NCI-H345 treated with DMSO at 0.1 percent for 48 hours (cell line): ENCODE results near the gene COL4A6.
A peak's percentile ranks its signal among the peaks of the same experiment; 100 is the strongest.

Source experiments
- DNase-seq: peaks from one replicate; lab custom pipeline; 2025; ENCODE audit not compliant: unreplicated experiment; lab: John Stamatoyannopoulos, UW

COL4A6 gene

GRCh38 chrX:108275732-108276131 is 162.5 kb downstream of the COL4A6 start:
- DNase-seq = no peak

DNA sequence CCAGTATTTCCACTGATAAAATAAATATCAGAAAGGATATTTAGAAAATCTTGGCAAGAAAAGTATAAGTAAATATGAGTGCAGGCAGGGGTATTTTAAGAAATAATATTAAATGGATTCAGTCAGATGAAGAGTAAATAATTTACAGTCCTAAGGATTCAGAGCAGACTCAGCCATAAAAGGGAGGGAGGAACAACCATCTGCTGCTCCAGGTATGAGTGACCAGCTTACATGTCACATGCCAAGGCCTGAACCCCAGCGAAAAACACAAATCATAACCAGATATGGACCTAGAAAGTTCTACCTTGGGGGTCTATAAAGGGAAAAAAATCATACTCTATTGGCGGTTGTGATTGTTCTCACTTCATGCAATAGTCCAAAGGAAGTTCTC is 166.8 kb downstream of the COL4A6 start:
- DNase-seq = no peak

DNA sequence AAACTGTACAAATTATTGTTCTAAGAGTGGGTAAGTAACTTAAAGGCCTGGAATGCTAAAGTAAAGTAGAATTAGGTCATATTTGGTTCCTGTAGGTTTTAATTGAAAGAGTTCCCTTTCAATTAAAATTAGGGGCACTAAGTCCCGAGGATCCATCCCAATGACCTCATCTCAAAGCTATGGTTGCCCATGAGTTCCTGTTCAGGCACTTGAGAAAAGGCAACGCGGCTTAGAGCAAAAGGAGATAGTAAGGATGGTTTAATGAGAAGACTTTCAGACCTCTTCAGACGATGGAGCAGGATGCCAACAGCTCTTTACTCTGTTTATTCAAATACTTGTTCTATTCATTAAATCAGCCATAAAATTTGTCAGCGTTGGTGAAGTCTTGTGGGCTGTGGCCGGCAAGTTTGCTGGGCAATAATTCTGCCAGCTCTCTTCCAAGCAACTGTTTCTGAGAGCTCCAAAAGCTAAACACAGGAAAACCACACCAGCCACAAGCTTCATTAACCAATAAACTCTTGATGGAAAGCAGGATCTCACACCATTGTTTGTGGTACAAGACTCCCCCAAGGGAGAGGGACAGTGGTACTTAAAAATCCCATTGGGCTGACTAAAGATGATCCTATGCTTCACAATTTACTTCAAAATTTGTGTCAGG is 167.4 kb downstream of the COL4A6 start:
- DNase-seq = no peak

DNA sequence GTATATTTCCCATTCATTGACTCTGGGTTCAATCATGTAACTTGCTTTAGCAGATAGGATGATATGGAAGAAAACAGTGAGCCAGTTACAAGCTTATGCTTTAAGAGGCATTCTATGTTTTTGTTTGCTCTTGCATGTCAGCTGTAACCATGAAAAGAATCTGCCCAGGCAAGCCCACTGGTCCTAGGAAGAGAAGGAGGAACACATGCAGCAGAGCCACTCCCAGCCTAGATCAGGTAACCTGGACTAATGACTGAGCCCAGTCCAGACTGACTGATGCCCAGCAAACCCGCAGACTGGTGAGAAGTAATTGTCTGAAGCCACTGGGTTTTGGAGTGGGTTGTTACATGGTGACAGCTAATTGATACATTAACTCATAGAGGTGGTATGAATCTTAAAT is 167.9 kb downstream of the COL4A6 start:
- peak; percentile 60 for DNase-seq

GRCh38 chrX:108268434-108269080 is 169.7 kb downstream of the COL4A6 start:
- no peak for DNase-seq

- DNase-seq = no peak
Observed at GRCh38 chrX:108267557-108267956, 170.7 kb downstream of the COL4A6 start.

GRCh38 chrX:108264376-108264775 is 173.8 kb downstream of the COL4A6 start:
- no peak for DNase-seq

GRCh38 chrX:108261549-108262203 is 176.5 kb downstream of the COL4A6 start:
- no peak for DNase-seq

DNA sequence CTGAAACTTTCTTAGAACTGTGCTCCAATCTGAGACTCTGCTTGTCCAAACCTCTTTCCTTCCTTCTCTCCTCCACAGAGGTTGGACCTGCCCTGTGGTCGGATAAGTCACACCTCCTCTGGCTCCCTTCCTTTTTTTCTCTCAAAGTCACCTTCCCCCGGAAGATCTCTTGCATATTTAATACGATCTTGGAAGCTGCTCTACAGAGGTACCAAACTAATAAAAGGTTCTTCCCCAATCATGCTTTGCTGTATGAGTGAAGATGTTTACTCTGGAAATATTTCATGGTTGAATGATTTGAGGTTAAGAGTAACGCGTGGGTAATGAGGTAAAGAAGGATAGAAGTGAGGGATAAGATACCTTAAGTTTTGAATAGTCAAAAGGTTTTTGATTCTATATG is 180.7 kb downstream of the COL4A6 start:
- DNase-seq = no peak

- no peak for DNase-seq
Observed at GRCh38 chrX:108254636-108255035, 183.6 kb downstream of the COL4A6 start.

DNA sequence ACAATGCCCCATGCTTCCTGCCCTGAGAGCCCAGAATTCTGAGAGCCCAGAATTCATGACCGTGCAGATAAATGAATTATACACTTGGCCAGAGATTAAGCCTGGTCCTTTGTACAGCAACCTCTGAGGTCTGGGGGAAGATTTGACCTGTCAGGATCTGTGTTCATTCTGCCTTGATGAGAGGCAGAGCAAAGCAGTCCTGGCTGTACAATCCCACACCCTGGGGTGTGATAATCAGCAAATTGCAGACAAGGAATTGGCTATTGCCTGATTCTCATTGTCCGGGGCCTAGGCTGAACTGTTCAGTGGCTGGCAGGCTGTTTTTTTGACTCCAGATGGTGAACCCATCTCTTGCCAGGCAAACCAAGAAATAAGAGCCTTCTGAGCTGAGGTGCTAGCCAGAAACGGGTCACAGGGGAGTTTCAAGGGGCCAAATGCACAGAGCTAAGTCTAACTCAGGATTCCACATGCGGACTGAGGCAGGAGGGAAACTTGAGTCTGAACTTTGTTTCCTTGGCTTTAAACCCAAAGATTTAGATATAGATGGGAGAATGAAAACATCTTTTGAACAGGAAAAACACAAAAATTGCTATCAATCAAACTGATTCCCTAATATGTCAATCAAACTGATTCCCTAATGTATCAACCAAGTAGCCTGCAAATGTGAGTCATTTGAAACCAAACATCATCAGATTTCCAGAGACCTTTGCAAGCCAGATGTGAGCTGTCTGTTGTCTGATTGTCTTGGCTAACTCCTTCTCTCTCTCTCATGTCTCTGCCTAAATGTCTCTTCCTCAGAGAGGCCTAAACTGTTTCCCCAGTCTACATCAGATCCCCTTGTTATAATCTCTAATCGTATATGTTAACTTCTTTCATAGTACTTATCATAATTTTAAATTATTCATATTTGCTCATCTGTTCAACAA is 187.3 kb downstream of the COL4A6 start:
- no peak for DNase-seq

DNA sequence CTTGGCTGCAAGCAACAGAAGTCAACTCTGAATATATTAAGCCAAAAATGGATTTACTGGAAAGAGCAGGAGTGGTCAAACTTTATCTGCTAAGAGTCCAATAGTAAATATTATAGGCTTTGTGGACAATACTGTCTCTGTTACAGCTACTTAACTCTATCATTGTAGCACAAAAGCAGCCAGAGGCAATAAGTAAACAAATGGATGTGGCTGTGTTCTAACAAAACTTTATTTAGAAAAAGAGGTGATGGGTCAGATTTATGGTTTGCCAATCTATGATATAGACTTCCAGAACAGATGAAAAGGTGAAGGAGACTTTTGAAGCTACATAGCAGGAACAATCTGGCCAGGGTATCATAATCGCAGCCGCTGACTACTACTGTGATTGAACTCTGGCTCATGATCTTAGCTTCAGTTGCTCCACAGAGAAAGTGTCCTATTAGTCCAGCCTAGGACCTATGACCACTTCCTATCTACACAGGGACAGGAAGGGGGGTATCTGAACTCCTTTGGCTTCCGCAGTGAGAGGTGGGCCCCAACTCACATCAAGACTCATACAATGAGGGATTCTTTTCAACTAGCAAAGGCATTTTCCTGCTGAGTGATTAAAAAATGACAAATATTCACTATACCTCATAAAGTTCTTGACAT is 191.8 kb downstream of the COL4A6 start:
- DNase-seq = no peak

DNA sequence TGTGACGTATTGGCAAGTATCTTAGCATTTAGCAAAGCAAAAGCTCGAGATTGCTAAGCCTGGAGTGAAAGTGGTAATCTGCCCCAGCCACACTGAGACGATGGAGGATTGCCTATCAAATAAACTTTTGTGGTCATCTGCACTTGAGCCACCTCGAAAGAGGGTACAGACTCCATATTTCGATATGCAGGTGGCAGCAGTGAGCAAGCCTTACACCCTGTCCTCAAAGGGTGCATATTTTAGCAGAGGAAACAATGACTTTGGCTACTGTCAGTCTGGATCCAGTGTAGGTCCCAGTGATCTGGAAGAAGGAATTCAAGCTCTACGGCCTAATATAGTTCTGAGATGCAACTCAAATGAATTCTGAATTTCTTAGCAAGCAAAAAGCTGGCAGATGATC is 192.8 kb downstream of the COL4A6 start:
- DNase-seq = no peak

GRCh38 chrX:108235986-108236385 is 202.2 kb downstream of the COL4A6 start:
- no peak for DNase-seq

- DNase-seq = no peak
Observed at GRCh38 chrX:108230574-108230973, 207.6 kb downstream of the COL4A6 start.

GRCh38 chrX:108224727-108225621 is 213.2 kb downstream of the COL4A6 start:
- peak; percentile 85 for DNase-seq

GRCh38 chrX:108224218-108224617 is 214.0 kb downstream of the COL4A6 start:
- no peak for DNase-seq

GRCh38 chrX:108223585-108223984 is 214.6 kb downstream of the COL4A6 start:
- no peak for DNase-seq

- no peak for DNase-seq
Observed at GRCh38 chrX:108221301-108221864, 216.8 kb downstream of the COL4A6 start.
